MM.1S (cell line): Measurements from ENCODE around the gene S100A8.

Experiments
- EZH2 ChIP-seq: fragments of 300-600 bp; sonication (generic); optimal IDR thresholded peaks from 2 replicates; pipeline ENCODE3; 2017; ENCODE audit warnings: low read depth, mild to moderate bottlenecking, antibody characterized with exemption, low read length, mixed read lengths
- EZH2phosphoT487 ChIP-seq: fragments of 300-600 bp; sonication (generic); IDR thresholded peaks from 2 replicates; pipeline ENCODE4 v1.6.1; 2018; ENCODE audit warnings: antibody characterized with exemption, low read length
- TF ChIP-seq, protein P1 (sequence below): fragments of 300-600 bp; sonication (generic); IDR thresholded peaks from 2 replicates; pipeline ENCODE4 v1.5.1; 2016; ENCODE audit warnings: antibody characterized with exemption, low read length, mixed read lengths

DNA sequence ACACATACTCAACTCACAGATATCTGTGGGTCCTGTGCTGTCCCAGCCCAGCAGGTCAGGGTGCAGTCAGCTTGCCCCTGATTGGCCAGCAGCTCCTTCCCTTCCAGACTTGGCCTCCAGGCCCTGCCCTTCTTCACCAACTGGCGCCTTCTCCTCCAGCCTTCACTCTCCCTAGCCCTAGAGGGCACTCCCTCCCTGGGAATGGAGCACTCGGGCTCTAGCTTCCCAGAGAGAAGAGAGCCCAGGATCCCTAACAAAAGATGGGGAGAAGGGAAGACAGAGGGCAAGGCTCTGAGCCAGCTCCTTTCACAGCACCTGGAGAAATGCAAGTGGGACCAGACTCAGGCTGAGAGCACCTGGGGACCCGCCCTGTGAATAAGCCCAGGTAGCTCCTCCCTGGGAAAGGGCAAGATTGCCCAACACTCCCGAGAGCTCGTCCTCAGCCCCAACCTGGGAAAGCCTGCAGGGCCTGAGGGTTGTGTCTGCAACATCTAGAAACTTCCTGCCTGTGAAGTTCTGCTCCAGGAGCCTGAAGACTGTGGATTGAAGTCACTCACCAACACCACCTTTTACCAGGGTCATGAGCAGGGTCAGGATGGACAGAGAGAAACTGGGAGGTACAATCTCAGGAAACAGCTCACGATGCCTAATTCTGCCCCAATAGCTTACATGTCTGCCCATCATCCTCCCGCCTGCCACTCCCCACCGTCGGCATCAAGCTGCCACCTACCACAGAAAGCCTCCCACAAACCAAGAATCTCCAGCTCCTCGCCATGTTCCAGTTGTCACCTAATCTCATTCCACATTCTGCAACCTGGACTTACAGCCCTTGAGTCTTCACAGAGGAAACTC lies 42.1 kb downstream of the S100A8 start, which contains the start of gene PGLYRP4:
- TF ChIP-seq, protein P1, sequence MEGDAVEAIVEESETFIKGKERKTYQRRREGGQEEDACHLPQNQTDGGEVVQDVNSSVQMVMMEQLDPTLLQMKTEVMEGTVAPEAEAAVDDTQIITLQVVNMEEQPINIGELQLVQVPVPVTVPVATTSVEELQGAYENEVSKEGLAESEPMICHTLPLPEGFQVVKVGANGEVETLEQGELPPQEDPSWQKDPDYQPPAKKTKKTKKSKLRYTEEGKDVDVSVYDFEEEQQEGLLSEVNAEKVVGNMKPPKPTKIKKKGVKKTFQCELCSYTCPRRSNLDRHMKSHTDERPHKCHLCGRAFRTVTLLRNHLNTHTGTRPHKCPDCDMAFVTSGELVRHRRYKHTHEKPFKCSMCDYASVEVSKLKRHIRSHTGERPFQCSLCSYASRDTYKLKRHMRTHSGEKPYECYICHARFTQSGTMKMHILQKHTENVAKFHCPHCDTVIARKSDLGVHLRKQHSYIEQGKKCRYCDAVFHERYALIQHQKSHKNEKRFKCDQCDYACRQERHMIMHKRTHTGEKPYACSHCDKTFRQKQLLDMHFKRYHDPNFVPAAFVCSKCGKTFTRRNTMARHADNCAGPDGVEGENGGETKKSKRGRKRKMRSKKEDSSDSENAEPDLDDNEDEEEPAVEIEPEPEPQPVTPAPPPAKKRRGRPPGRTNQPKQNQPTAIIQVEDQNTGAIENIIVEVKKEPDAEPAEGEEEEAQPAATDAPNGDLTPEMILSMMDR, result no peak
- no peak for TF ChIP-seq EZH2
- no peak for TF ChIP-seq EZH2phosphoT487
